Neural cell (in vitro differentiated cells): ENCODE measurements around the gene TENM3. TPM values are rescaled to one million over a fixed set of nuclear protein-coding genes. Genes with fewer than 3 reads are reported as not detected.

Experiments used
- H2AFZ ChIP-seq: fragments of 200-600, 300-800 bp; sonication (generic), shearing (Covaris generic); 2 replicates; pipeline ENCODE4 v1.6.0; 2014; ENCODE audit warnings: low read depth, mild to moderate bottlenecking, antibody characterized with exemption, low read length, moderate library complexity
- H3F3A ChIP-seq: fragments of 200-600 bp; shearing (Covaris generic); 2 replicates; pipeline ENCODE4 v1.6.1; 2016; ENCODE audit warnings: mild to moderate bottlenecking, moderate library complexity, mixed read lengths, antibody characterized with exemption, low read length; ENCODE audit not compliant: insufficient read depth, poor library complexity, severe bottlenecking
- H3K27ac ChIP-seq: fragments of 200-600, 300-800 bp; sonication (generic), shearing (Covaris generic); 2 replicates; pipeline ENCODE4 v1.5.1; 2014; ENCODE audit warnings: mild to moderate bottlenecking, low read length, moderate library complexity
- H3K27me3 ChIP-seq: fragments of 300-800, 200-600 bp; sonication (generic), shearing (Covaris generic); 2 replicates; pipeline ENCODE4 v1.6.0; 2014; ENCODE audit warnings: mild to moderate bottlenecking, low read depth, low read length, moderate library complexity; ENCODE audit not compliant: insufficient read depth
- H3K36me3 ChIP-seq: fragments of 300-800, 200-600 bp; sonication (generic), shearing (Covaris generic); 2 replicates; pipeline ENCODE4 v1.5.1; 2014; ENCODE audit warnings: mild to moderate bottlenecking, antibody characterized with exemption, low read length, moderate library complexity; ENCODE audit not compliant: insufficient read depth
- H3K4me2 ChIP-seq: fragments of 300-800, 200-600 bp; sonication (generic), shearing (Covaris generic); 2 replicates; pipeline ENCODE4 v1.6.0; 2014; ENCODE audit warnings: mild to moderate bottlenecking, low read length
- H3K4me3 ChIP-seq: fragments of 300-800, 200-600 bp; sonication (generic), shearing (Covaris generic); 2 replicates; pipeline ENCODE4 v1.5.1; 2014; ENCODE audit warnings: mild to moderate bottlenecking, low read length, moderate library complexity
- H3K79me2 ChIP-seq: fragments of 200-600 bp; shearing (Covaris generic); replicated peaks from 2 replicates; pipeline ENCODE4 v1.6.0; 2014; ENCODE audit warnings: mild to moderate bottlenecking, low read length, moderate library complexity; ENCODE audit not compliant: insufficient read depth
- H3K9ac ChIP-seq: fragments of 300-800, 200-600 bp; sonication (generic), shearing (Covaris generic); 2 replicates; pipeline ENCODE4 v1.6.1; 2016; ENCODE audit warnings: mild to moderate bottlenecking, low read length, mixed read lengths
- H3K9me2 ChIP-seq: fragments of 200-600 bp; shearing (Covaris generic); 2 replicates; pipeline ENCODE4 v1.6.1; 2016; ENCODE audit warnings: mild to moderate bottlenecking, low read length, mixed read lengths; ENCODE audit not compliant: insufficient read depth
- H3K9me3 ChIP-seq: fragments of 200-600, 300-800 bp; sonication (generic), shearing (Covaris generic); 2 replicates; pipeline ENCODE4 v1.6.1; 2016; ENCODE audit warnings: mild to moderate bottlenecking, mixed run types, low read length, moderate library complexity, mixed read lengths
- H4K20me1 ChIP-seq: fragments of 200-600 bp; shearing (Covaris generic); 2 replicates; pipeline ENCODE4 v1.6.1; 2016; ENCODE audit warnings: mild to moderate bottlenecking, mixed run types; ENCODE audit not compliant: insufficient read depth
- EP300 ChIP-seq: fragments of 450-650 bp; conservative IDR thresholded peaks from 2 replicates; pipeline ENCODE4 v1.6.1; 2014; ENCODE audit warnings: antibody characterized with exemption, mild to moderate bottlenecking, moderate library complexity; ENCODE audit not compliant: poor library complexity, severe bottlenecking
- EZH2 ChIP-seq: fragments of 200-600, 300-800 bp; shearing (Covaris generic), sonication (generic); IDR thresholded peaks from 2 replicates; pipeline ENCODE4 v1.6.1; 2014; ENCODE audit warnings: antibody characterized with exemption, low read length, borderline replicate concordance, mild to moderate bottlenecking; ENCODE audit not compliant: insufficient read depth, poor library complexity, severe bottlenecking
- MXI1 ChIP-seq: fragments of 450-650 bp; conservative IDR thresholded peaks from 2 replicates; pipeline ENCODE4 v1.6.1; 2014; ENCODE audit warnings: antibody characterized with exemption, mild to moderate bottlenecking; ENCODE audit not compliant: poor library complexity, severe bottlenecking
- POLR2AphosphoS5 ChIP-seq: IDR thresholded peaks from 2 replicates; pipeline ENCODE4 v1.6.1; 2012
- RAD21 ChIP-seq: fragments of 450-650 bp; conservative IDR thresholded peaks from 2 replicates; pipeline ENCODE4 v1.6.1; 2014; ENCODE audit warnings: antibody characterized with exemption, mild to moderate bottlenecking, moderate library complexity
- SMC3 ChIP-seq: fragments of 450-650 bp; conservative IDR thresholded peaks from 2 replicates; pipeline ENCODE4 v1.6.1; 2014; ENCODE audit warnings: antibody characterized with exemption, mild to moderate bottlenecking, moderate library complexity; ENCODE audit not compliant: poor library complexity
- TAF1 ChIP-seq: IDR thresholded peaks from 2 replicates; pipeline ENCODE4 v1.6.1; 2012; ENCODE audit warnings: low read depth
- polyA plus RNA-seq: library from polyadenylated mRNA; depleted of rRNA; stranded (reverse); fragments of >200 nt; gene quantifications from 2 replicates; pipeline ENCODE4 v1.2.3, GENCODE V29; 2014
- TF ChIP-seq, protein P1 (sequence below): fragments of 450-650 bp; IDR thresholded peaks from 2 replicates; pipeline ENCODE4 v1.5.1; 2014; ENCODE audit warnings: antibody characterized with exemption, mild to moderate bottlenecking, moderate library complexity; ENCODE audit not compliant: poor library complexity, severe bottlenecking
- TF ChIP-seq, protein P2 (sequence below): IDR thresholded peaks from 2 replicates; pipeline ENCODE4 v1.6.1; 2012; ENCODE audit warnings: borderline replicate concordance

Gene TENM3
- polyA plus RNA-seq, 1 donor from 2014 or later, result 7.3 TPM

DNA sequence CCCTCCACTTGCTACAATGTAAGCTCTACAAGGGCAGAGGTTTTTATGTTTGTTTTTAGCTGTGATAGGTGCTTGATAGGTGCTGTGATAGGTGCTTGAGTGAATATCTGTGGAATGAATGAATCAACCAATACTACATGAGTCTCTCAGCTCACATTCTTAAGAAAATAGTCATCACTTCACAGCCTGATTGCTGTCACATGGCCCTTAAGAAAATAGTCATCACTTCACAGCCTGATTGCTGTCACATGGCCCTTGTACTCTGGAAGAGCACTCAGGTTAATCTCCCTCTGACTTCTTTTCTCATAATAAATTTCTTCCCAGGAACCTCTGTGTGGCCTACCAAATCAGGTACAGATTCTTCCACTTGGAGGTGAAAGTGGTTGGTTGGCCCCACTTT lies 335.2 kb downstream of the TENM3 start:
- Histone ChIP-seq H3K4me2 (no peak overlapping the region), H3K79me2 (no peaks in the 10 kb centered on the region), H4K20me1 (no peaks in the 10 kb centered on the region), H3K9ac (no peak overlapping the region), H3K9me2 (no peaks in the 10 kb centered on the region), H3K4me3 (no peak overlapping the region), H3K9me3 (no peaks in the 10 kb centered on the region), H3K36me3 (no peaks in the 10 kb centered on the region), H3F3A (peaks cover 3% of the 10 kb centered on the region), H2AFZ (no peak overlapping the region), H3K27me3 (no peaks in the 10 kb centered on the region), H3K27ac (peak overlapping the region; percentile 48)
- TF ChIP-seq EP300 (peak; percentile 48), RAD21 (peak; percentile 15), POLR2AphosphoS5 (peak; percentile 69), MXI1 (no peak)
- TF ChIP-seq, protein P1, sequence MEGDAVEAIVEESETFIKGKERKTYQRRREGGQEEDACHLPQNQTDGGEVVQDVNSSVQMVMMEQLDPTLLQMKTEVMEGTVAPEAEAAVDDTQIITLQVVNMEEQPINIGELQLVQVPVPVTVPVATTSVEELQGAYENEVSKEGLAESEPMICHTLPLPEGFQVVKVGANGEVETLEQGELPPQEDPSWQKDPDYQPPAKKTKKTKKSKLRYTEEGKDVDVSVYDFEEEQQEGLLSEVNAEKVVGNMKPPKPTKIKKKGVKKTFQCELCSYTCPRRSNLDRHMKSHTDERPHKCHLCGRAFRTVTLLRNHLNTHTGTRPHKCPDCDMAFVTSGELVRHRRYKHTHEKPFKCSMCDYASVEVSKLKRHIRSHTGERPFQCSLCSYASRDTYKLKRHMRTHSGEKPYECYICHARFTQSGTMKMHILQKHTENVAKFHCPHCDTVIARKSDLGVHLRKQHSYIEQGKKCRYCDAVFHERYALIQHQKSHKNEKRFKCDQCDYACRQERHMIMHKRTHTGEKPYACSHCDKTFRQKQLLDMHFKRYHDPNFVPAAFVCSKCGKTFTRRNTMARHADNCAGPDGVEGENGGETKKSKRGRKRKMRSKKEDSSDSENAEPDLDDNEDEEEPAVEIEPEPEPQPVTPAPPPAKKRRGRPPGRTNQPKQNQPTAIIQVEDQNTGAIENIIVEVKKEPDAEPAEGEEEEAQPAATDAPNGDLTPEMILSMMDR, result no peak

- H3F3A ChIP-seq, result no peaks in the 10 kb centered on the region
- TF ChIP-seq RAD21, result no peak
- TF ChIP-seq POLR2AphosphoS5, result no peak
- TF ChIP-seq EZH2, result no peak
- TF ChIP-seq SMC3, result no peak
- TF ChIP-seq EP300, result no peak
- no peak for TF ChIP-seq TAF1
- TF ChIP-seq, protein P1, result no peak
- TF ChIP-seq MXI1, result no peak
- TF ChIP-seq, protein P2, sequence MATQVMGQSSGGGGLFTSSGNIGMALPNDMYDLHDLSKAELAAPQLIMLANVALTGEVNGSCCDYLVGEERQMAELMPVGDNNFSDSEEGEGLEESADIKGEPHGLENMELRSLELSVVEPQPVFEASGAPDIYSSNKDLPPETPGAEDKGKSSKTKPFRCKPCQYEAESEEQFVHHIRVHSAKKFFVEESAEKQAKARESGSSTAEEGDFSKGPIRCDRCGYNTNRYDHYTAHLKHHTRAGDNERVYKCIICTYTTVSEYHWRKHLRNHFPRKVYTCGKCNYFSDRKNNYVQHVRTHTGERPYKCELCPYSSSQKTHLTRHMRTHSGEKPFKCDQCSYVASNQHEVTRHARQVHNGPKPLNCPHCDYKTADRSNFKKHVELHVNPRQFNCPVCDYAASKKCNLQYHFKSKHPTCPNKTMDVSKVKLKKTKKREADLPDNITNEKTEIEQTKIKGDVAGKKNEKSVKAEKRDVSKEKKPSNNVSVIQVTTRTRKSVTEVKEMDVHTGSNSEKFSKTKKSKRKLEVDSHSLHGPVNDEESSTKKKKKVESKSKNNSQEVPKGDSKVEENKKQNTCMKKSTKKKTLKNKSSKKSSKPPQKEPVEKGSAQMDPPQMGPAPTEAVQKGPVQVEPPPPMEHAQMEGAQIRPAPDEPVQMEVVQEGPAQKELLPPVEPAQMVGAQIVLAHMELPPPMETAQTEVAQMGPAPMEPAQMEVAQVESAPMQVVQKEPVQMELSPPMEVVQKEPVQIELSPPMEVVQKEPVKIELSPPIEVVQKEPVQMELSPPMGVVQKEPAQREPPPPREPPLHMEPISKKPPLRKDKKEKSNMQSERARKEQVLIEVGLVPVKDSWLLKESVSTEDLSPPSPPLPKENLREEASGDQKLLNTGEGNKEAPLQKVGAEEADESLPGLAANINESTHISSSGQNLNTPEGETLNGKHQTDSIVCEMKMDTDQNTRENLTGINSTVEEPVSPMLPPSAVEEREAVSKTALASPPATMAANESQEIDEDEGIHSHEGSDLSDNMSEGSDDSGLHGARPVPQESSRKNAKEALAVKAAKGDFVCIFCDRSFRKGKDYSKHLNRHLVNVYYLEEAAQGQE, result no peak
- no peaks in the 10 kb centered on the region for H3K9me2 ChIP-seq
- no peaks in the 10 kb centered on the region for H3K9me3 ChIP-seq
- no peak overlapping the region for H3K4me2 ChIP-seq
- H3K79me2 ChIP-seq, result no peaks in the 10 kb centered on the region
- H3K9ac ChIP-seq, result no peak overlapping the region
- no peak overlapping the region for H3K27ac ChIP-seq
- H2AFZ ChIP-seq, result no peak overlapping the region
- no peaks in the 10 kb centered on the region for H3K27me3 ChIP-seq
- H3K4me3 ChIP-seq, result no peak overlapping the region
- no peaks in the 10 kb centered on the region for H4K20me1 ChIP-seq
- no peaks in the 10 kb centered on the region for H3K36me3 ChIP-seq
These were observed 339.0 kb downstream of the TENM3 start for GRCh38 chr4:182582245-182582644.
